Mucosa of descending colon (tissue), 3 donors: ENCODE measurements around the gene MREG. TPM values are rescaled to one million over a fixed set of nuclear protein-coding genes. Genes with fewer than 3 reads are reported as not detected.

ENCODE experiments used
- ATAC-seq: fragments of 200-7000 bp; cut with Tn5 transposase; one replicate; pipeline ENCODE4 v1.9.1; 2020; ENCODE audit warnings: mild to moderate bottlenecking, moderate library complexity
- DNase-seq, 3 donors: peaks; one replicate each; pipeline ENCODE4 v3.0.0-alpha.2; 2020
- H3K36me3 ChIP-seq: fragments of 200-600 bp; one replicate; pipeline ENCODE4 v1.8.0; 2021; ENCODE audit warnings: low read depth, mild to moderate bottlenecking
- H3K4me1 ChIP-seq: fragments of 200-600 bp; one replicate; pipeline ENCODE4 v1.8.0; 2021; ENCODE audit warnings: low read depth, mild to moderate bottlenecking
- H3K4me3 ChIP-seq: fragments of 200-600 bp; one replicate; pipeline ENCODE4 v1.8.0; 2021; ENCODE audit warnings: mild to moderate bottlenecking
- H3K9me3 ChIP-seq: fragments of 200-600 bp; one replicate; pipeline ENCODE4 v1.8.0; 2021; ENCODE audit warnings: mild to moderate bottlenecking
- CTCF ChIP-seq: fragments of 200-600 bp; IDR thresholded peaks from one replicate; pipeline ENCODE4 v1.8.0; 2022; ENCODE audit warnings: antibody characterized with exemption, mild to moderate bottlenecking
- intact Hi-C, 2 donors: fragments of 100-400 bp; cut with DNase I in 1 of 2; cut with micrococcal nuclease in 1 of 2; formaldehyde crosslinking; loops; one replicate each; pipeline versions ENCODE4 v1.11.0 to v1.11.1; 2022; cut with DNase I, micrococcal nuclease
- total RNA-seq, 3 donors: library from RNA; stranded (reverse); fragmentation: NEBNext Ultra II Directional in 2 of 3; extraction: Animal tissue kit (Norgen Biotek cat#: 25700) in 2 of 3; gene quantifications; one replicate each; pipeline versions ENCODE4 v1.2.1 to v1.2.4, GENCODE V29; 2021 to 2023
- donor health status: DM: no; HTN: no; CAD: no; lungs with moderate emphysema.
- donor health status: DM: no; HTN: no; CAD: no.
- donor health status: DM: no; HTN: yes; CAD: no.

The MREG gene
- total RNA-seq, 3 donors from 2014 or later, result 5.7 to 10.9 (median 8.5) TPM

GRCh38 chr2:216052420-216052819 lies 39.1 kb upstream of the MREG start:
- no peak overlapping the region for H3K4me3 ChIP-seq
- ATAC-seq, result no peak
- H3K36me3 ChIP-seq, result no peaks in the 10 kb centered on the region
- no peaks in the 10 kb centered on the region for H3K9me3 ChIP-seq
- TF ChIP-seq CTCF, result no peak
- DNase-seq, result no peak
- intact Hi-C loops, result no loop called here
- peaks cover 6% of the 10 kb centered on the region for H3K4me1 ChIP-seq

- TF ChIP-seq CTCF, result no peak
- H3K9me3 ChIP-seq, result no peaks in the 10 kb centered on the region
- intact Hi-C loops, result no loop called here
- H3K36me3 ChIP-seq, result no peaks in the 10 kb centered on the region
- DNase-seq (no peak), ATAC-seq (no peak)
- H3K4me3 ChIP-seq, result no peak overlapping the region
- no peaks in the 10 kb centered on the region for H3K4me1 ChIP-seq
Observed at GRCh38 chr2:216051350-216051749, 38.0 kb upstream of the MREG start.

DNA sequence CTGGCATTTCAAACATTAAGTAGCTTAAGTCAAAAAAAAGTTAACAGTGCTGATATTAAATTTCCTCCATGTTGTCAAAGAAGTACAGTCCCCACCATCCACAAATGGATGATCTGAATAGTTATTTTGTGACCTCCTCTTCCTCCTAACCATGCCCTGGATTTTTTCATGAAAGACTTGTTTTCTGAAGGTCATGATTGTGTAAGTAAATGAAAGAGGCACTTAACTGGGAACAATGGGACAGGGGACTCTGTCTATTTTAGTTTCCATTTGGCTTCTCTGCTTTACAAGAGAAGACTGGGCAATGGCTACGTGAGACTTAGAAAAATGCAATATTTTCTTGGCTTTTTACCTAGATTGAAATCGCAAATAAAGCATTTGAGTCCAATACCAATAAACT lies 36.1 kb upstream of the MREG start:
- no peak for DNase-seq
- H3K9me3 ChIP-seq, result no peaks in the 10 kb centered on the region
- intact Hi-C loops, result no loop called here
- ATAC-seq, result no peak
- H3K4me3 ChIP-seq, result no peak overlapping the region
- H3K4me1 ChIP-seq, result no peaks in the 10 kb centered on the region
- no peak for TF ChIP-seq CTCF
- no peaks in the 10 kb centered on the region for H3K36me3 ChIP-seq

GRCh38 chr2:216047397-216047796 lies 34.0 kb upstream of the MREG start:
- H3K9me3 ChIP-seq, result no peaks in the 10 kb centered on the region
- DNase-seq (no peak), ATAC-seq (no peak)
- TF ChIP-seq CTCF, result no peak
- H3K4me3 ChIP-seq, result no peak overlapping the region
- H3K4me1 ChIP-seq, result no peaks in the 10 kb centered on the region
- no peaks in the 10 kb centered on the region for H3K36me3 ChIP-seq
- intact Hi-C loops, result no loop called here

GRCh38 chr2:216044883-216045486 lies 31.6 kb upstream of the MREG start:
- H3K36me3 ChIP-seq, result no peaks in the 10 kb centered on the region

More at GRCh38 chr2:216044883-216045486, 31.6 kb upstream of the MREG start:
- no peak for DNase-seq
- H3K9me3 ChIP-seq, result no peaks in the 10 kb centered on the region
- no peak for ATAC-seq
- no peaks in the 10 kb centered on the region for H3K4me1 ChIP-seq
- intact Hi-C loops, result no loop called here
- TF ChIP-seq CTCF, result no peak
- no peak overlapping the region for H3K4me3 ChIP-seq
